ENCODE results near the gene COG5. TPM values are rescaled to one million over a fixed set of nuclear protein-coding genes. Genes with fewer than 3 reads are reported as not detected.

COG5 gene
- total and polyA plus RNA-seq, 2 of the 8 experiments (the other 6 are each of a cell fraction or from before 2014, with no cell fraction given), result 10.5 to 28.1 TPM

DNA sequence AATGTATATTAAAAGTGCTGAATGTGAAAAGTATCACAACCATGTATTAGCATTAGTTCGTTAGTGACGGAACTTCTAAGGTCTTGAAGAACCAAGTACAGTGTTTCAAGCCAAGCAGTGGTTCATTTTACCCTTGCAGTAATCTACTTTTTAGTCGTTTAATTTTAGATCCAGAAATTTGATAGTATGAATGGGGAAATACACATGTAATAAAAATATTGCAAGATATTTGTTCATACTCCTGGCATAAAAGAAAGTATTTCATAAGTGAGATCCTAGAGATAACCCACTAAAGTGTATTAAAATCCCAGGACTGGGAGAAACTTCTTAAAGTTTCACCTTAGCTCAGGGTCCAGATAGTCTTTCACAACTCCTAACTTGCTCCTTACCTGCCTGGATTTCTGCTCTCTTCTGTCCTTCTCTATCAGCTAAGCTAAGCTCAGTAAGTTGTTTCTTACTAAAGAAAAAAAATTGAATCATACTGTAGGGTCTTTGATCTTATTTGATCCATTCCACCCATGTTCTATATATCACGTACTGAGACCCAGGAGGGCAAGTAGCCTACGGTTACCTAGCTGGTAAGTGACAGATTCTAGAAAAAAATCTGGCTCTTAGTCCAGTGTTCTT is 17.8 kb upstream of the COG5 start (continued):
- TF ChIP-seq KDM4A (IDR thresholded peaks at IDR 0.05; ENCODE audit: low read depth, low read length, severe bottlenecking) (no peak), PHF8 (conservative IDR thresholded peaks at IDR 0.05; ENCODE audit: low read depth, low read length) (no peak), ASH2L (IDR thresholded peaks at IDR 0.05; ENCODE audit: low read length) (no peak), HDAC2 (IDR thresholded peaks at IDR 0.05; ENCODE audit: borderline replicate concordance in 1 of 2, low read depth in 2 of 2, low read length in 2 of 2) (no peak), POLR2A (IDR thresholded peaks at IDR 0.05; ENCODE audit: control extremely low read depth in 1 of 2, low read depth in 2 of 2, low read length in 2 of 2) (no peak)
